Activated naive CD4-positive, alpha-beta T cell treated with anti-CD3 and anti-CD28 coated beads, Interleukin-2, amount 10 ng/mL, durations not matched to agents 7 days and 5 days (primary cell): ENCODE measurements around the gene RANBP17.
"Not testable (repeated sequence)": the region's sequence is repeated elsewhere in the genome, so short reads cannot be mapped to it uniquely, and the experiment has no call there.

ENCODE experiments used
- CTCF ChIA-PET: fragments of 350-600 bp; sonication (Branson Sonifier 250); formaldehyde crosslinking; loops from one replicate; lab custom pipeline; 2021; ENCODE audit warnings: antibody characterized with exemption; lab: Charles Lee
- DNase-seq: peaks from one replicate; pipeline ENCODE4 v3.0.0-alpha.2; 2020
- H3K27ac Mint-ChIP-seq: one replicate; pipeline ENCODE4 v1.8.0; 2021; ENCODE audit warnings: mild to moderate bottlenecking, moderate library complexity, mixed read lengths
- H3K27me3 Mint-ChIP-seq: one replicate; pipeline ENCODE4 v1.8.0; 2021; ENCODE audit warnings: mild to moderate bottlenecking, mixed read lengths
- H3K36me3 Mint-ChIP-seq: one replicate; pipeline ENCODE4 v1.8.0; 2021; ENCODE audit warnings: mixed read lengths
- H3K4me1 Mint-ChIP-seq: one replicate; pipeline ENCODE4 v1.8.0; 2021; ENCODE audit warnings: mixed read lengths
- H3K4me3 Mint-ChIP-seq: one replicate; pipeline ENCODE4 v1.8.0; 2021; ENCODE audit warnings: mild to moderate bottlenecking, moderate library complexity, mixed read lengths
- H3K9me3 Mint-ChIP-seq: one replicate; pipeline ENCODE4 v1.8.0; 2021; ENCODE audit warnings: mixed read lengths

Gene RANBP17

DNA sequence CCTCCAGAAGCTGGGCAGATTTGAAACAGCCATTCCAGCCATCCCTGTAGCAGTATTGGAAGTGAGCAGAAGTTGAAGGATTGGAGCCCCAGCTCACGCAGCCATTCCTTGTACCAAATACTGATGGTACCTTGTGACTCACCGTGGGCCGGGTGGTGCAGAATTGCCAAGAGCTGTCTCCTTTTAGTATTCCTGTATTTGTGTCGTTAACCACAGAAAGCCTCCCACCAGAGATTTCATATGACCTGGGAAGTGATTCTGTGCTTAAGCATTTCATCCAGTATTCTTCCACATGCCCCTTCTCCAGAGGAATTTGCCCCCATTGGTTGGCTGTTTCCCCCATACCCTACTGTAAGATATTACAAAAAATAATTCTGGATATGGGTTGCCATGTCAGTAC lies 429.6 kb downstream of the RANBP17 start:
- H3K9me3 Mint-ChIP-seq: no peaks in the 10 kb centered on the region

DNA sequence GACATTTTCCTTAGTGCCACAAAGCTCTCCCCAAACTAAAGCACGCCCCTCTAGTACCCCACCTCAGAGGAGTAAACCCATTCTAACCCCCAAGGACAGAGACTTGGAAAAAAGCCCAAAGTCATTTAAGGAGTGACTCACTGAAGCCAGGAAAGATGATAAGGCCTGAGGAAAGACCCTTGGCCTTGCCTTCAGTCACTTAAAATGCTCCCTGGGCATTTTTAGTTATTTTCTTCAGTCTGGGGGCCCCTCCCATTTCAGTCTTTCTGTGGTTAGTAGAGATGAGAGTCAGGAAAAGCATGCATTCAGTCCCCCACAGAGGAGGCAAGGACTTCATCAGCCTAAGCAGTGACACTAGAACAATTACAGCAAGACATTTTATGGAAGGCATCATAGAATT lies 433.5 kb downstream of the RANBP17 start:
- Mint-ChIP-seq H3K27ac (no peak overlapping the region), H3K36me3 (no peaks in the 10 kb centered on the region), H3K4me3 (no peak overlapping the region), H3K27me3 (peaks cover 24% of the 10 kb centered on the region), H3K9me3 (no peaks in the 10 kb centered on the region), H3K4me1 (no peaks in the 10 kb centered on the region)
- DNase-seq: no peak
- CTCF ChIA-PET: no interaction called here

More for the DNA sequence above, 429.6 kb downstream of the RANBP17 start:
- Mint-ChIP-seq H3K27ac (no peak overlapping the region), H3K4me3 (no peak overlapping the region), H3K27me3 (peaks cover 32% of the 10 kb centered on the region), H3K36me3 (no peaks in the 10 kb centered on the region), H3K4me1 (no peaks in the 10 kb centered on the region)
- no peak for DNase-seq
- CTCF ChIA-PET: no interaction called here

DNA sequence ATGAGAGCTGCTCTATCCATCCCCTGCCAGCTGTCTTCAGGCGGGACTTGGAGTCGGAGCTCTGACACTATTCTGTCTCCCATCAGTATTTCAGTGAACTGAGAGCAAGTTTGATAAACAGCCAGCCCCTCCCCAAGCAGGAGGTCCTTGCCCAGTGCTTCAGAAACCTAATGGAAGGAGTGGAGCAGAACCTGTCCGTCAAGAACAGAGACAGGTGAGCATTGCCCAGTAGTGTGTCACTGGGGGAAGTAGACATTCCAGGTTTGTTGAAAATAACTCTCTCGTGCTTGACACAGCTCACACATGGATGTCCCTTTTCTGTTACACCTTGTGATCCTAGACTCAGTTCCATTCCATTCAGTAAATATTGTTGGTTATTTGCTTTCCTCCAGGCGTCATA lies 434.0 kb downstream of the RANBP17 start:
- Mint-ChIP-seq H3K4me1 (no peaks in the 10 kb centered on the region), H3K36me3 (no peaks in the 10 kb centered on the region), H3K27ac (no peak overlapping the region), H3K4me3 (no peak overlapping the region), H3K9me3 (no peaks in the 10 kb centered on the region), H3K27me3 (peaks cover 29% of the 10 kb centered on the region)
- CTCF ChIA-PET: no interaction called here
- no peak for DNase-seq

DNA sequence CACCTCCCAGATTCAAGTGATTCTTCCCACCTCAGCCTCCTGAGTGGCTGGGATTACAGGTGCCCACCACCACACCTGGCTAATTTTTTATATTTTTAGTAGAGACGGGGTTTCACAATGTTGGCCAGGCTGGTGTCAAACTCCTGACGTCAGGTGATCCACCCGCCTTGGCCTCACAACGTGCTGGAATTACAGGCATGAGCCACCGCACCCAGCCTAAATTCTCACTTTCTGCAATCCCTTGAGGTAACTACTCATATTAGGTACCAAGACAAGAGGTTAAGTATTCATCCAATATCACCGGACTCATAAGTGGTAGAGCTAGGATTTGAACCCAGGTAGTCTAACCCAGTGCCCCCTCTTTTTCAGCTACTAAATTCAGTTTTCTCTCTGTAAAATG lies 436.1 kb downstream of the RANBP17 start:
- CTCF ChIA-PET, H3K4me1 Mint-ChIP-seq, DNase-seq: not testable (repeated sequence)

DNA sequence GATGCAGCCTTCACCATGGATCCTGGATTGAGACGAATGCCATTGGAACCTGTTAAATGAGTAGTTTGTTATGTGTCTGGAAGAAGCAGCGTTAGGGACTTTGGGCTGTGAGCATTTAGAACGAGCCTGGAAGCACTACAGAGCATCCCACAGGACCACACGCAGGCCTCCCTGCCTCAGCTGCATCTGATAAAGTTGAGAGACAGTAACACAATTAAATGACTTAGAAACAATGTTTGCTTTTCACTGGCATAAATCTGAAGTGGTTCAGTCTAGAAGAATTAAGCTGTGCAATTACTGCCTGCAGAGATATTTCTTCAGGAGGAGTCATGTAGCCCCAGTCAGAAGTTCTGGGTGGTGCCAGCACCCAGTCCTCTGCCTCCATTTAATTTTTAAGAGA lies 437.4 kb downstream of the RANBP17 start:
- Mint-ChIP-seq H3K36me3 (no peaks in the 10 kb centered on the region), H3K4me3 (no peak overlapping the region), H3K27me3 (peaks cover 53% of the 10 kb centered on the region), H3K4me1 (no peaks in the 10 kb centered on the region), H3K27ac (no peak overlapping the region), H3K9me3 (no peaks in the 10 kb centered on the region)
- DNase-seq: no peak
- CTCF ChIA-PET: no interaction called here

More for the DNA sequence above, 436.1 kb downstream of the RANBP17 start:
- not testable (repeated sequence) for H3K36me3 Mint-ChIP-seq, H3K27ac Mint-ChIP-seq, H3K9me3 Mint-ChIP-seq, H3K4me3 Mint-ChIP-seq
- H3K27me3 Mint-ChIP-seq: peaks cover 46% of the 10 kb centered on the region

DNA sequence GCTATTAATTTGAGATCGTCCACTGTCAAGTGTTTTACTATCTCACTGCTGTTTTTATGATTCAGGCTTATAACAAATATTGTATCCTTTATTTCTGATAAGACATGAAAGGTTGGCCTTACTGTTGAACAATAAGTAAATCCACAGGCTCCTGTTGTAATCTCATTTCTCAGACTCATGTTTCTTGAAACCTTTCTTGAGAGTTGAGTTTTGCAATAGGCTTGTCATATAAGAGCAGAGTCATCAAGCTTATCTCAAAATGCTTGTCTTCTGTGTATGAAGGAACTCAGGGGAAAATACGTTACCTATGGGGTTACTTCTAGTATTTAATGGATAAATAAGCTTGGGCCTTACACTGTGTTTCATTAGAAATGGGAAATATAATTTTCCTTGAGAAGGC lies 438.0 kb downstream of the RANBP17 start:
- H3K4me1 Mint-ChIP-seq: no peaks in the 10 kb centered on the region
- DNase-seq: no peak
- H3K9me3 Mint-ChIP-seq: no peaks in the 10 kb centered on the region
- H3K36me3 Mint-ChIP-seq: no peaks in the 10 kb centered on the region
- H3K4me3 Mint-ChIP-seq: no peak overlapping the region
- H3K27ac Mint-ChIP-seq: no peak overlapping the region
- H3K27me3 Mint-ChIP-seq: peaks cover 59% of the 10 kb centered on the region
- CTCF ChIA-PET: interaction anchor here (1.6 kb wide), 1 partner anchor 92 kb away, joined by 6 read pairs; no protein-coding TSS in a partner anchor

DNA sequence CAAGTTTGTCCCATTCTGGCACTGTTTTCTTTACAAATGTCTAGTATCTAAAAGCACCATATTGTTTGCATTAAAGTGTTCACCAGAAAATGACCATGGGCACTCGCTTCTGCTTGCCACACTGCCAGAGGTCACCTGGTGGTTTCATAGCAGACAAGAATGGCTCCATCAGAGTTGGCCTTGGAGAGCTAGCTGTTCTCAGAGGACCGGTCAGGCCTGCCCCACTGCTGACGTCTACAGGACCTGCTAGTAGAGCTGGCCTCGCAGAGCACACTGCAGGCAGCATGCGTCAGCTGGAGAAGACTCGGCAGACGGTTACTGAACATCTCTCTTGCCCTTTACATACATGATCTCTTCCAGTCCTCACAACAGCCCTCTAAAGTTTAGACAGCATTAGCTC lies 438.5 kb downstream of the RANBP17 start:
- CTCF ChIA-PET: interaction anchor here (1.6 kb wide), 1 partner anchor 93 kb away, joined by 6 read pairs; no protein-coding TSS in a partner anchor
- no peak for DNase-seq
- Mint-ChIP-seq H3K36me3 (no peaks in the 10 kb centered on the region), H3K9me3 (no peaks in the 10 kb centered on the region), H3K4me3 (no peak overlapping the region), H3K27ac (no peak overlapping the region), H3K4me1 (no peaks in the 10 kb centered on the region), H3K27me3 (peaks cover 61% of the 10 kb centered on the region)

DNA sequence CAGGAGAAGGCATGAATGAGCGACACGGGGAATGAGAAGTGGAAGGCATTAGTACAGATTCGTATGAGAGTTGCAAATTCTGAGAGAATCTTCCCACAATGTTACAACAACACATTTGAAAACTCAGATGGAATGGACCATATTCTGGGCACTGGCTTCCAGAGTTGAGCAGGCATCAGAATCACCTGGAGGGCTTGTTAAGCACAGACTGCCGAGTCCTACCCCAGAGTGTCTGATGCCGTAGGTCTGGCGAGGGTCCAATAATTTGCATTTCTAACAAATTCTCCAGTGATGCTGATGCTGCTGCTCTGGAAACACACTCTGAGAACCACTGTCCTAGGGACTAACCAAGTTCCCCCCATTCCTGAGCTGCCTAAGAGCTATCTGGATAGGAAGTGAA lies 444.3 kb downstream of the RANBP17 start:
- no peaks in the 10 kb centered on the region for H3K9me3 Mint-ChIP-seq

DNA sequence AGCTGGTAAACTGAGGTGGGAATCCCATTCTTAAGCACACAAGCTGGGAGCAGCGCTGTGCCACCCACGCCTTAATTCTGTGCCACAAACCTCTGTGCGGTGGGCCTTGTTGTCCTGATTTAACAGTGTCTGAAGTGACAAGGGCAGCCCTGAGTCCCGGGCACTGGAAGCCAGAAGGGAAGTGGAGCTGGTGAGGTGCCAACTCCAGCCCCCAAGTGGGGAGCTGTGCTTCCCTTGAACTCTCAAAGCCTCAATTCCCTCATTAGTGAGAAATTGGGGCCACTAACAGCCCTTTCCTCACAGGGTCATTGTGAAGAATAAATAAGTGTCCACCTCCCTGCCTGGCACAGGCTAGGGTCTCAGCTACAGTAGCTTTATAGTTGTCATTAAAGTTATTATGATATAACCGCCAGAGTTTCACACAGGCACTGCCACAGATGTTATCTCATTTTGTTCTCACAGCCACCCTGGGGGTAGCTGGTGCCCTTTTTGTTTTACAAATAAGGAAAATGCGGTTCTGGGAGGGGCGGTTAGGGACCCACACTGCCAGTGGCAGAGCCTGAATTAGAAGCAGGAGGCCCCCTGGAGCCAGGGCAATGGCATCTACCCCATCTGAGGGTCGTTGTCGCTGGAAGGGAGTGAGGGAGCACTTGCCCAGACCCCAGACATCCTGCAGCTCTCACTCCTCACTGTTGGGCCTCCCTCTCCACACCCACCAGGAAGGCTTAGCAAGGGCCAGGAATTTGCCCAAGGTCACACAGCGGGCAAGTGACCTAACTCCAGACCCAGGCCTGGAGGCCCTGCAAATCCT lies 445.2 kb downstream of the RANBP17 start:
- Mint-ChIP-seq H3K4me1 (peaks cover 6% of the 10 kb centered on the region), H3K36me3 (no peaks in the 10 kb centered on the region), H3K27ac (no peak overlapping the region), H3K4me3 (no peak overlapping the region), H3K27me3 (peaks cover 96% of the 10 kb centered on the region), H3K9me3 (no peaks in the 10 kb centered on the region)
- no peak for DNase-seq
- CTCF ChIA-PET: interaction anchor here (0.5 to 1.1 kb wide), 2 partner anchors 100 to 1472 kb away, joined by 3 read pairs; no protein-coding TSS in a partner anchor

More for the DNA sequence above, 444.3 kb downstream of the RANBP17 start:
- Mint-ChIP-seq H3K4me1 (peaks cover 6% of the 10 kb centered on the region), H3K4me3 (no peak overlapping the region), H3K36me3 (no peaks in the 10 kb centered on the region), H3K27ac (no peak overlapping the region), H3K27me3 (peaks cover 97% of the 10 kb centered on the region)
- CTCF ChIA-PET: no interaction called here
- no peak for DNase-seq

DNA sequence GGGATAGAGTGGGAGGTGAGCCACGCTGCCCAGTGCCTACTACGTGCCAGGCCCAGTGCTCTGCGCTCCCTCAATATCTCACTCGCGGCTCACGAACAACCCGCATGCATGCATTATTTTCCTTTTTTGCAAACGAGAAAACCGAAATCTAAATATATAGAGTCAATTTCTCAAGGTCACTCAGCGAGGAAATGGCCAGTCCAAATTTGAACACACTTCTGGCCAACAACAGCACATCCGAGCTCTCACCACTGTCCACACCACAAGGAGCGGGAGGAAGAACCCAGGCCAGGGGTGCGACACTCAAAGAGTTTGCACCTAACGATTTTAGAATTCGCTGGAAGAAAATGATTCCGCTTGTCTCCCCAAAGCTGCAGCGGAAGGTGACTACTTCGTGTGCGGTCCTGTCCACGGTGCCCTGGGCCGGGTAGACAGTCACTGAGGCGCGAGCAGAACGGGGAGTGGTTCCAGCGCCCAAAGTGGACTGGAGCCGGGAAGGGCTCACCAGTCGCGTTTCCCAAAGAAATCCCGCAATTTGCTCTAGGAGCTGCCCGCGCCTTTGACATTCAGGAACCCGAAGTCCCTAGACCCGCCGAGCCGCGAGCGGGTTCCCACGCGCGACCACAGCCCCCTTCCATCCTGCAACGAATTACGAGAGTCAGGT lies 446.1 kb downstream of the RANBP17 start:
- DNase-seq: no peak
- Mint-ChIP-seq H3K4me3 (no peak overlapping the region), H3K36me3 (peaks cover 1% of the 10 kb centered on the region), H3K9me3 (no peaks in the 10 kb centered on the region), H3K27me3 (peaks cover 96% of the 10 kb centered on the region), H3K27ac (no peak overlapping the region), H3K4me1 (peaks cover 10% of the 10 kb centered on the region)
- CTCF ChIA-PET: interaction anchor here (0.5 kb wide), 1 partner anchor 1473 kb away, joined by 3 read pairs; no protein-coding TSS in a partner anchor

DNA sequence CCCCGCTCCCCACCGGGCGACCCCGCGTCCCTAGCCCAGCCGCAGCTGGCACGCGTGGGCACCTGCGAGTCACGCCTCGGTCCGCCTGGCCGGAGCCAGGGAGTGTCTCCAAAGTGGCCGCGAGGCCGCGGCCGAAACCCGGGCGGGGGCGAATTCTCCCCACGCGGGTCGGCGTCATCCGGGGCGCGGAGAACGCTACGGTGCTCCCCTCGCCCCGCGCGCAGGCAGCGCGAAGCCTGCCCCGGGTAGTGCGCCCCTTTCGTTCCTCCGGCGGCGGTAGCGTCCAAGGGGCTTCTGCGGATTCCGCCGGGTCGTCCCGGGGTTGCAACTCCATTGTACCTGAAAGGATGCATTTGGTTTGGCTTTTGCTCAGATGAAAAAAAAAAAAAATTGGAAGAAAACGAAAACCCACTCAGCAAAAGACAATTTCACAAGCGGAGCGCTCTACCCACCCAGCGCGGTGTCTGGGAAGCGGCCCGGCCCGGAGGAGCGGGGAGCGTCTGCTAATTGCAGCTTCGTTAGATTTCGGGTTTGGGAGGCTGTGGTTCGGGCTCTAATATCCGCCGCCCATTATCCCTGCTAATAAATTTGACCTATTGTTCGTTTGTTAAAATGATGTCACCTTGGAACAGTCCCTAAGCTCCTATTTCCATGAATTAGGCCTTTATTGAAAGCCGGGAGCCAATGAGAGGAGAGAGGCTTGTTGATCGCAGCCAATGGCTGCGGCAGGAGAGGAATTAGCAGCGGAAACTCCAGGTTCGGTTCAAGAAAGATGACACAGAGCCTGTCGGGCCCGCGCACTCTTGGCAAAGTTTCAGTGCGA lies 446.8 kb downstream of the RANBP17 start, which contains the start of gene TLX3:
TSS of gene TLX3 (plus strand) at position 796 of the 823 bp plus-strand sequence. CDS start 118 bp downstream, outside the sequence.
- H3K4me1 Mint-ChIP-seq: peaks cover 14% of the 10 kb centered on the region
- DNase-seq: no peak
- H3K27ac Mint-ChIP-seq: no peak within 1 kb of the TSS
- CTCF ChIA-PET: interaction anchor here (1.5 kb wide), 1 partner anchor 31 kb away, joined by 3 read pairs; no protein-coding TSS in a partner anchor
- peaks cover 3% of the 10 kb centered on the region for H3K36me3 Mint-ChIP-seq
- H3K9me3 Mint-ChIP-seq: no peaks in the 10 kb centered on the region
- H3K4me3 Mint-ChIP-seq: no peak within 1 kb of the TSS
- peaks cover 97% of the 10 kb centered on the region for H3K27me3 Mint-ChIP-seq

DNA sequence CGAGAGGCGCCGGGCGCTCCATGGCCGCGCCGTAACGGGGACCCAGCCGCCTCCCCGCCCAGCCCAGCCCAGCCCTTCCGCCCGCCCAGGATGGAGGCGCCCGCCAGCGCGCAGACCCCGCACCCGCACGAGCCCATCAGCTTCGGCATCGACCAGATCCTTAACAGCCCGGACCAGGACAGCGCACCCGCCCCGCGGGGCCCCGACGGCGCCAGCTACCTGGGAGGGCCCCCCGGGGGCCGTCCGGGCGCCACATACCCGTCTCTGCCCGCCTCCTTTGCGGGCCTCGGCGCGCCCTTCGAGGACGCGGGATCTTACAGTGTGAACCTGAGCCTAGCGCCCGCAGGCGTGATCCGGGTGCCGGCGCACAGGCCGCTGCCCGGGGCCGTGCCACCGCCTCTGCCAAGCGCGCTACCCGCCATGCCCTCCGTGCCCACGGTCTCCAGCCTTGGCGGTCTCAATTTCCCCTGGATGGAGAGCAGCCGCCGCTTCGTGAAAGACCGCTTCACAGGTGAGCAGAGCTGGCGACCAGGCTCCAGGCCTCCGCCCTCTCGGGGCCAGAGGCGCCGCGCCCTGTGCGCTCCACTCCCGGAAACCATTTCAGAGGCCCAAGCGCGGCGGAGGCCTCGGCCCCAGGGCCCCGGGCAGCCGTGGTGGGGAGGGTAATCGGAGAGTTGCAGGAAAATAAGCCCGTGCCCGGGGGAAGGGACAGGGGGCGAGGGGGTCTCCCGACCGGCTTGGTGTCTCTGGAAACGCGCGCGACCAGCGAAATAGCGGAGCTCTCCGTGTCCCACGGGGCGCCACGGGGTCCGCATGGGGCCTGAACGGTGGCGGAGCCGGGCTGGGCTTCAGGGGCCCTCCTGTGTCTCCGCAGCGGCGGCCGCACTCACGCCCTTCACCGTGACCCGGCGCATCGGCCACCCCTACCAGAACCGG lies 447.7 kb downstream of the RANBP17 start:
- Mint-ChIP-seq H3K36me3 (peaks cover 3% of the 10 kb centered on the region), H3K27me3 (peaks cover 97% of the 10 kb centered on the region), H3K9me3 (no peaks in the 10 kb centered on the region), H3K4me3 (no peak overlapping the region), H3K27ac (no peak overlapping the region), H3K4me1 (peaks cover 17% of the 10 kb centered on the region)
- no peak for DNase-seq
- CTCF ChIA-PET: interaction anchor here (1.2 to 1.5 kb wide), 2 partner anchors 13 to 30 kb away, joined by 3 read pairs; no protein-coding TSS in a partner anchor
